ENCODE data around the gene CARD18. TPM values are rescaled to one million over a fixed set of nuclear protein-coding genes. Genes with fewer than 3 reads are reported as not detected.

Gene CARD18
- total RNA-seq, 1 experiment from 2014 or later = not detected

DNA sequence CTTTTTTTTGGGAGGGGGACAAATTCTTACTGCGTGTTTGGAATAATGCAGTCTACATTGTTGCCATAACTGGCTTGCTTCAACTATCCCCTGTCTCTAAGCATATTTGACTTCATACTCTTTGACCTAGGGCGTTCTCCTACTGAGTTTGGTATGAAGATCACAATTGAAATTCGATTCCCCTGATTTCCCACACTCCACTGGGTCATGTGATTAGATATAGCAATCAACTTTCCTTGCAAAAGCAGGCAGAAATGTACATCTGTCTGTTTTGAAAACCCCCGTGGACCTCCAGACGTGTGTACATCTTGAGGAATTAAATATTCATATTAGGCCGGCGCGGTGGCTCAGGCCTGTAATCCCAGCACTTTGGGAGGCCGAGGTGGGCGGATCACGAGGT, 13.8 kb upstream of the CARD18 start:
- WGBS (ENCODE audit: extremely low coverage, insufficient read length, low lambda C conversion rate) = no CpG with 5 or more reads among the region's 11 CpGs
- peaks cover 0 to 3% of the 10 kb centered on the region in 2 experiments; a peak in 1 of 5 replicates for H3K9me3 Mint-ChIP-seq

More for the DNA sequence above, 13.8 kb upstream of the CARD18 start:
- H3K9ac ChIP-seq (ENCODE audit: extremely low read depth, insufficient read length, low read length) = no peak overlapping the region
- no peak overlapping the region for H2BK120ac ChIP-seq (ENCODE audit: low read depth, low read length, poor library complexity, severe bottlenecking)
- H3K14ac ChIP-seq (ENCODE audit: insufficient read depth, low read length) = no peak overlapping the region
- H3K4me1 ChIP-seq (ENCODE audit: insufficient read depth, low read length) = no peaks in the 10 kb centered on the region; the same call in 1 of the 2 replicates
- Mint-ChIP-seq H3K4me1 (peaks cover 10 to 11% of the 10 kb centered on the region in 2 experiments), H3K27me3 (ENCODE audit: low read depth) (no peaks in the 10 kb centered on the region), H3K27ac (no peak overlapping the region), H3K36me3 (ENCODE audit: insufficient read depth in 1 of 3, low read depth in 3 of 3) (peaks cover 0 to 4% (median 2%) of the 10 kb centered on the region in 3 experiments; a peak in 2 of 7 replicates), H3K4me3 (no peak overlapping the region)
- H3K23me2 ChIP-seq (ENCODE audit: insufficient read length, low read depth, low read length, poor library complexity, severe bottlenecking) = no peaks in the 10 kb centered on the region
- TF ChIP-seq, protein P1, sequence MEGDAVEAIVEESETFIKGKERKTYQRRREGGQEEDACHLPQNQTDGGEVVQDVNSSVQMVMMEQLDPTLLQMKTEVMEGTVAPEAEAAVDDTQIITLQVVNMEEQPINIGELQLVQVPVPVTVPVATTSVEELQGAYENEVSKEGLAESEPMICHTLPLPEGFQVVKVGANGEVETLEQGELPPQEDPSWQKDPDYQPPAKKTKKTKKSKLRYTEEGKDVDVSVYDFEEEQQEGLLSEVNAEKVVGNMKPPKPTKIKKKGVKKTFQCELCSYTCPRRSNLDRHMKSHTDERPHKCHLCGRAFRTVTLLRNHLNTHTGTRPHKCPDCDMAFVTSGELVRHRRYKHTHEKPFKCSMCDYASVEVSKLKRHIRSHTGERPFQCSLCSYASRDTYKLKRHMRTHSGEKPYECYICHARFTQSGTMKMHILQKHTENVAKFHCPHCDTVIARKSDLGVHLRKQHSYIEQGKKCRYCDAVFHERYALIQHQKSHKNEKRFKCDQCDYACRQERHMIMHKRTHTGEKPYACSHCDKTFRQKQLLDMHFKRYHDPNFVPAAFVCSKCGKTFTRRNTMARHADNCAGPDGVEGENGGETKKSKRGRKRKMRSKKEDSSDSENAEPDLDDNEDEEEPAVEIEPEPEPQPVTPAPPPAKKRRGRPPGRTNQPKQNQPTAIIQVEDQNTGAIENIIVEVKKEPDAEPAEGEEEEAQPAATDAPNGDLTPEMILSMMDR (conservative IDR thresholded peaks at IDR 0.05) = no peak
- H3K79me1 ChIP-seq (ENCODE audit: insufficient read depth, low read depth, low read length, poor library complexity, severe bottlenecking) = no peaks in the 10 kb centered on the region
- H3K4me2 ChIP-seq (ENCODE audit: insufficient read depth, insufficient read length, low read length) = no peak overlapping the region
- H2AFZ ChIP-seq (ENCODE audit: low read length) = no peak overlapping the region
- no peak overlapping the region for H3K4ac ChIP-seq (ENCODE audit: low read depth, low read length)
- H3K23ac ChIP-seq (ENCODE audit: insufficient read length, low read depth, low read length) = no peak overlapping the region
- no peak overlapping the region for H3K56ac ChIP-seq (ENCODE audit: insufficient read length, low read depth, low read length)
- no peak overlapping the region for H2AK5ac ChIP-seq (ENCODE audit: insufficient read length, low read length)
- no peak for DNase-seq
- no peak overlapping the region for H4K91ac ChIP-seq (ENCODE audit: insufficient read length, low read depth, low read length)
- H3K27ac ChIP-seq (ENCODE audit: insufficient read length, low read depth, low read length) = no peak overlapping the region
- H2BK5ac ChIP-seq (ENCODE audit: insufficient read length, low read length) = no peak overlapping the region
- no peaks in the 10 kb centered on the region for H3K27me3 ChIP-seq (ENCODE audit: insufficient read depth, low read length)
- H4K20me1 ChIP-seq (ENCODE audit: control insufficient read depth, insufficient read depth, insufficient read length) = no peaks in the 10 kb centered on the region
- H3K9me3 ChIP-seq (ENCODE audit: control insufficient read depth, low read depth, low read length) = no peaks in the 10 kb centered on the region
- H3T11ph ChIP-seq (ENCODE audit: low read length) = no peak overlapping the region
- no peaks in the 10 kb centered on the region for H3K79me2 ChIP-seq (ENCODE audit: insufficient read depth, low read length)
- H4K8ac ChIP-seq (replicated peaks; ENCODE audit: insufficient read length, low read depth, low read length) = no peak overlapping the region
- H3K18ac ChIP-seq (ENCODE audit: insufficient read length, low read depth, low read length) = no peak overlapping the region
- H2BK15ac ChIP-seq (ENCODE audit: low read depth, low read length) = no peak overlapping the region
- no peak overlapping the region for H2BK20ac ChIP-seq (ENCODE audit: low read depth, low read length, poor library complexity, severe bottlenecking)
- no peak overlapping the region for H4K5ac ChIP-seq (ENCODE audit: insufficient read length, low read depth, low read length)
- H2BK12ac ChIP-seq (ENCODE audit: insufficient read length, low read depth, low read length) = no peak overlapping the region

All from H9 (cell line).